ENCODE measurements around the gene CACNA1C.

The CACNA1C gene

GRCh38 chr12:2314492-2314891 is 261.7 kb downstream of the CACNA1C start:
- Histone ChIP-seq H3K79me2 (ENCODE audit: control insufficient read depth, low read length) (no peaks in the 10 kb centered on the region), H3K9me3 (ENCODE audit: control insufficient read depth, insufficient read depth, low read length) (no peaks in the 10 kb centered on the region), H3K4me1 (ENCODE audit: control insufficient read depth, low read length) (no peaks in the 10 kb centered on the region), H3K27me3 (ENCODE audit: control insufficient read depth, low read length) (peaks cover 3% of the 10 kb centered on the region; the same call in 1 of the 2 replicates), H4K20me1 (ENCODE audit: control insufficient read depth, insufficient read depth, low read depth, low read length) (no peaks in the 10 kb centered on the region), H3F3A (ENCODE audit: control insufficient read depth, insufficient read depth) (no peaks in the 10 kb centered on the region), H3K4me3 (ENCODE audit: low read length) (no peak overlapping the region), H3K36me3 (ENCODE audit: control insufficient read depth, low read length) (no peaks in the 10 kb centered on the region), H3K27ac (ENCODE audit: low read depth, low read length) (no peak overlapping the region), H3K4me2 (ENCODE audit: low read length) (no peak overlapping the region), H3K9me2 (replicated peaks; ENCODE audit: control insufficient read depth, low read length) (no peaks in the 10 kb centered on the region)
- TF ChIP-seq EZH2phosphoT487 (IDR thresholded peaks at IDR 0.05; ENCODE audit: borderline replicate concordance, low read length) = no peak
- TF ChIP-seq CTCF (IDR thresholded peaks at IDR 0.05; ENCODE audit: low read depth, low read length, poor library complexity, severe bottlenecking) = no peak

GRCh38 chr12:2317772-2318171 is 265.0 kb downstream of the CACNA1C start:
- Histone ChIP-seq H3K9me2 (replicated peaks; ENCODE audit: control insufficient read depth, low read length) (no peaks in the 10 kb centered on the region), H3F3A (ENCODE audit: control insufficient read depth, insufficient read depth) (no peaks in the 10 kb centered on the region), H3K79me2 (ENCODE audit: control insufficient read depth, low read length) (no peaks in the 10 kb centered on the region), H3K4me2 (ENCODE audit: low read length) (no peak overlapping the region), H3K4me1 (ENCODE audit: control insufficient read depth, low read length) (no peaks in the 10 kb centered on the region), H3K27ac (ENCODE audit: low read depth, low read length) (no peak overlapping the region), H3K36me3 (ENCODE audit: control insufficient read depth, low read length) (no peaks in the 10 kb centered on the region), H3K27me3 (ENCODE audit: control insufficient read depth, low read length) (peaks cover 6% of the 10 kb centered on the region; the same call in 1 of the 2 replicates), H3K9me3 (ENCODE audit: control insufficient read depth, insufficient read depth, low read length) (no peaks in the 10 kb centered on the region), H4K20me1 (ENCODE audit: control insufficient read depth, insufficient read depth, low read depth, low read length) (no peaks in the 10 kb centered on the region), H3K4me3 (ENCODE audit: low read length) (no peak overlapping the region)
- no peak for TF ChIP-seq EZH2phosphoT487 (IDR thresholded peaks at IDR 0.05; ENCODE audit: borderline replicate concordance, low read length)
- TF ChIP-seq CTCF (IDR thresholded peaks at IDR 0.05; ENCODE audit: low read depth, low read length, poor library complexity, severe bottlenecking) = no peak

GRCh38 chr12:2318286-2318685 is 265.5 kb downstream of the CACNA1C start:
- Histone ChIP-seq H3K4me1 (ENCODE audit: control insufficient read depth, low read length) (no peaks in the 10 kb centered on the region), H3K27me3 (ENCODE audit: control insufficient read depth, low read length) (peaks cover 6% of the 10 kb centered on the region; the same call in 1 of the 2 replicates), H4K20me1 (ENCODE audit: control insufficient read depth, insufficient read depth, low read depth, low read length) (no peaks in the 10 kb centered on the region), H3K4me3 (ENCODE audit: low read length) (no peak overlapping the region), H3K9me2 (replicated peaks; ENCODE audit: control insufficient read depth, low read length) (no peaks in the 10 kb centered on the region), H3K27ac (ENCODE audit: low read depth, low read length) (no peak overlapping the region), H3K36me3 (ENCODE audit: control insufficient read depth, low read length) (no peaks in the 10 kb centered on the region), H3K4me2 (ENCODE audit: low read length) (no peak overlapping the region), H3K9me3 (ENCODE audit: control insufficient read depth, insufficient read depth, low read length) (no peaks in the 10 kb centered on the region), H3F3A (ENCODE audit: control insufficient read depth, insufficient read depth) (no peaks in the 10 kb centered on the region), H3K79me2 (ENCODE audit: control insufficient read depth, low read length) (no peaks in the 10 kb centered on the region)
- TF ChIP-seq EZH2phosphoT487 (IDR thresholded peaks at IDR 0.05; ENCODE audit: borderline replicate concordance, low read length) (no peak), CTCF (IDR thresholded peaks at IDR 0.05; ENCODE audit: low read depth, low read length, poor library complexity, severe bottlenecking) (no peak)

Data from DOHH2 (cell line).